ENCODE measurements around the gene SMIM10L1. TPM values are rescaled to one million over a fixed set of nuclear protein-coding genes. Genes with fewer than 3 reads are reported as not detected.

Gene SMIM10L1
- total RNA-seq, 1 donor from 2014 or later: 9.7 TPM

- peaks cover 6% of the 10 kb centered on the region for H3K36me3 Mint-ChIP-seq (ENCODE audit: unreplicated experiment)
- no peak for TF ChIP-seq CTCF (IDR thresholded peaks at IDR 0.05)
- no peak overlapping the region for H3K27ac Mint-ChIP-seq (ENCODE audit: unreplicated experiment)
- no peak overlapping the region for H3K4me3 Mint-ChIP-seq (ENCODE audit: unreplicated experiment)
- DNase-seq (ENCODE audit: extremely low spot score, unreplicated experiment): no peak
- peaks cover 10% of the 10 kb centered on the region for H3K9me3 Mint-ChIP-seq (ENCODE audit: unreplicated experiment)
- H3K4me1 Mint-ChIP-seq (ENCODE audit: unreplicated experiment): no peaks in the 10 kb centered on the region
- peaks cover 2% of the 10 kb centered on the region for H3K27me3 Mint-ChIP-seq (ENCODE audit: unreplicated experiment)
Observed at GRCh38 chr12:11204173-11204572, 33.2 kb downstream of the SMIM10L1 start.

GRCh38 chr12:11209113-11209512, 38.1 kb downstream of the SMIM10L1 start:
- Mint-ChIP-seq H3K27ac (ENCODE audit: unreplicated experiment) (no peak overlapping the region), H3K36me3 (ENCODE audit: unreplicated experiment) (peaks cover 2% of the 10 kb centered on the region), H3K9me3 (ENCODE audit: unreplicated experiment) (peaks cover 6% of the 10 kb centered on the region), H3K4me3 (ENCODE audit: unreplicated experiment) (no peak overlapping the region), H3K4me1 (ENCODE audit: unreplicated experiment) (no peaks in the 10 kb centered on the region), H3K27me3 (ENCODE audit: unreplicated experiment) (no peaks in the 10 kb centered on the region)
- TF ChIP-seq CTCF (IDR thresholded peaks at IDR 0.05): no peak
- no peak for DNase-seq (ENCODE audit: extremely low spot score, unreplicated experiment)

Other genes starting within 250 kb of the SMIM10L1 start
- not detected in 2 replicates for gene PRH2, start 242.0 kb upstream of the SMIM10L1 start, total RNA-seq
- gene TAS2R14, start 231.9 kb upstream of the SMIM10L1 start, total RNA-seq: 2.7 and 3.8 TPM in 2 replicates
- 1.6 and 3.1 TPM in 2 replicates for gene TAS2R50, start 184.3 kb upstream of the SMIM10L1 start, total RNA-seq
- 2.3 and 2.8 TPM in 2 replicates for gene TAS2R20, start 172.9 kb upstream of the SMIM10L1 start, total RNA-seq
- 3.7 and 5.2 TPM in 2 replicates for gene TAS2R19, start 148.6 kb upstream of the SMIM10L1 start, total RNA-seq
- gene TAS2R31, start 139.8 kb upstream of the SMIM10L1 start, total RNA-seq: 2.3 and 4.9 TPM in 2 replicates
- 1.3 and 1.5 TPM in 2 replicates for gene TAS2R46, start 108.9 kb upstream of the SMIM10L1 start, total RNA-seq
- 0.86 and 1.0 TPM in 2 replicates for gene TAS2R43, start 78.9 kb upstream of the SMIM10L1 start, total RNA-seq
- gene TAS2R30, start 36.5 kb upstream of the SMIM10L1 start, total RNA-seq: 2.6 and 3.4 TPM in 2 replicates
- not detected in 2 replicates for gene TAS2R42, start 15.7 kb downstream of the SMIM10L1 start, total RNA-seq
- not detected in 2 replicates for gene PRB3, start 98.5 kb downstream of the SMIM10L1 start, total RNA-seq
- gene PRB4, start 139.2 kb downstream of the SMIM10L1 start, total RNA-seq: not detected in 2 replicates
- not detected in 2 replicates for gene PRB2, start 224.4 kb downstream of the SMIM10L1 start, total RNA-seq